SK-N-SH (cell line): Measurements from ENCODE around the gene U2SURP. TPM values are rescaled to one million over a fixed set of nuclear protein-coding genes. Genes with fewer than 3 reads are reported as not detected.

Source experiments
- CTCF ChIA-PET: fragments of 300-600, 350-600 bp; formaldehyde crosslinking; extraction: SDS; loops from one replicate; lab custom pipeline; 2021; lab: Yijun Ruan, JAX
- POLR2A ChIA-PET: fragments of 350-600 bp; sonication (Branson Sonifier 250); formaldehyde crosslinking; extraction: SDS; loops from one replicate; lab custom pipeline; 2020; ENCODE audit warnings: antibody characterized with exemption, inconsistent platforms; lab: Yijun Ruan, JAX
- DNase-seq: peaks from one replicate; pipeline ENCODE4 v3.0.0; 2012
- H2AFZ ChIP-seq: fragments of 200-600 bp; sonication (generic); 2 replicates; pipeline ENCODE4 v1.8.1; 2016; ENCODE audit warnings: antibody characterized with exemption, mild to moderate bottlenecking, low read depth
- H3F3A ChIP-seq: fragments of 200-600 bp; sonication (generic); replicated peaks from 2 replicates; pipeline ENCODE3; 2016; ENCODE audit warnings: antibody characterized with exemption, mild to moderate bottlenecking; ENCODE audit not compliant: insufficient read depth
- H3K27ac ChIP-seq, 2 experiments: fragments of 200-500 bp in 1 of 2; fragments of 200-600 bp in 1 of 2; sonication (Bioruptor generic) in 1 of 2; sonication (generic), shearing (Covaris generic) in 1 of 2; 2 replicates each; pipeline versions ENCODE4 v1.5.1 to v1.6.1; 2014 to 2016; ENCODE audit warnings: low read depth in 2 of 2, inconsistent platforms in 1 of 2, low read length in 1 of 2, mild to moderate bottlenecking in 1 of 2, mixed read lengths in 1 of 2
- H3K27me3 ChIP-seq: fragments of 200-600 bp; sonication (generic), shearing (Covaris generic); 2 replicates; pipeline ENCODE4 v1.6.1; 2016; ENCODE audit warnings: mixed run types; ENCODE audit not compliant: insufficient read depth
- H3K36me3 ChIP-seq, 2 experiments: fragments of 200-500 bp in 1 of 2; fragments of 200-600 bp in 1 of 2; sonication (Bioruptor generic) in 1 of 2; sonication (generic) in 1 of 2; replicated peaks in 1 of 2; 2 replicates each; pipeline versions ENCODE3 to v1.5.1; 2014 to 2016; ENCODE audit warnings: low read length in 1 of 2, mild to moderate bottlenecking in 1 of 2; ENCODE audit not compliant: insufficient read depth in 2 of 2, control insufficient read depth in 1 of 2
- H3K4me1 ChIP-seq, 2 experiments: fragments of 200-500 bp in 1 of 2; fragments of 200-600 bp in 1 of 2; sonication (Bioruptor generic) in 1 of 2; sonication (generic), shearing (Covaris generic) in 1 of 2; 2 replicates each; pipeline versions ENCODE4 v1.5.1 to v1.6.1; 2014 to 2016; ENCODE audit warnings: low read depth in 1 of 2, low read length in 1 of 2, mixed run types in 1 of 2; ENCODE audit not compliant: insufficient read depth in 2 of 2, control insufficient read depth in 1 of 2
- H3K4me2 ChIP-seq: fragments of 200-600 bp; sonication (generic), shearing (Covaris generic); 2 replicates; pipeline ENCODE4 v1.6.1; 2017; ENCODE audit warnings: mixed run types
- H3K4me3 ChIP-seq, 2 experiments: fragments of 200-500 bp in 1 of 2; fragments of 200-600 bp in 1 of 2; sonication (Bioruptor generic) in 1 of 2; sonication (generic), shearing (Covaris generic) in 1 of 2; 2 replicates each; pipeline versions ENCODE4 v1.5.1 to v1.8.1; 2014 to 2016; ENCODE audit warnings: low read depth in 2 of 2, inconsistent platforms in 1 of 2, low read length in 1 of 2, mild to moderate bottlenecking in 1 of 2, mixed read lengths in 1 of 2, moderate library complexity in 1 of 2
- H3K79me2 ChIP-seq: fragments of 200-600 bp; sonication (generic); 2 replicates; pipeline ENCODE4 v1.8.1; 2017; ENCODE audit warnings: mild to moderate bottlenecking; ENCODE audit not compliant: insufficient read depth
- H3K9ac ChIP-seq: fragments of 200-600 bp; sonication (generic); 2 replicates; pipeline ENCODE4 v1.6.1; 2017; ENCODE audit warnings: mixed run types
- H3K9me2 ChIP-seq: fragments of 200-600 bp; sonication (generic); 2 replicates; pipeline ENCODE4 v1.6.1; 2017; ENCODE audit warnings: mixed run types
- H3K9me3 ChIP-seq: fragments of 200-600 bp; sonication (generic); 2 replicates; pipeline ENCODE4 v1.6.1; 2017; ENCODE audit warnings: mixed run types, mild to moderate bottlenecking, moderate library complexity
- H4K20me1 ChIP-seq: fragments of 200-600 bp; sonication (generic); 2 replicates; pipeline ENCODE4 v1.6.1; 2017; ENCODE audit warnings: mild to moderate bottlenecking, mixed run types; ENCODE audit not compliant: insufficient read depth
- CTCF ChIP-seq: fragments of 200-600 bp; sonication (generic); IDR thresholded peaks from 2 replicates; pipeline ENCODE4 v1.6.1; 2017; ENCODE audit warnings: antibody characterized with exemption, mild to moderate bottlenecking, moderate library complexity
- ELF1 ChIP-seq: IDR thresholded peaks from 2 replicates; pipeline ENCODE4 v1.4.0; 2012
- FOSL2 ChIP-seq: IDR thresholded peaks from 2 replicates; pipeline ENCODE4 v1.4.0; 2012; ENCODE audit warnings: low read depth, mild to moderate bottlenecking, moderate library complexity, borderline replicate concordance
- FOXJ3 ChIP-seq: sonication (generic); formaldehyde crosslinking; IDR thresholded peaks from 2 replicates; pipeline ENCODE4 v1.5.1; 2020; ENCODE audit warnings: mild to moderate bottlenecking, missing genetic modification reagents
- GATA2 ChIP-seq: sonication (generic); formaldehyde crosslinking; IDR thresholded peaks from 2 replicates; pipeline ENCODE4 v1.5.0; 2020; ENCODE audit warnings: mild to moderate bottlenecking, missing genetic modification reagents
- IRF3 ChIP-seq: fragments of 150-350 bp; IDR thresholded peaks from 2 replicates; pipeline ENCODE4 v1.6.1; 2016; ENCODE audit warnings: mild to moderate bottlenecking, low read depth, low read length
- MEF2A ChIP-seq: IDR thresholded peaks from 2 replicates; pipeline ENCODE4 v1.4.0; 2012; ENCODE audit warnings: low read depth, borderline replicate concordance
- NFIC ChIP-seq: IDR thresholded peaks from 2 replicates; pipeline ENCODE4 v1.4.0; 2012; ENCODE audit warnings: borderline replicate concordance
- NRF1 ChIP-seq: IDR thresholded peaks from 2 replicates; pipeline ENCODE4 v1.6.1; 2012; ENCODE audit warnings: low read depth, mild to moderate bottlenecking, low read length
- RCOR1 ChIP-seq: fragments of 150-350 bp; IDR thresholded peaks from 2 replicates; pipeline ENCODE4 v1.6.1; 2017; ENCODE audit warnings: antibody characterized with exemption, low read length
- SMC3 ChIP-seq: IDR thresholded peaks from 2 replicates; pipeline ENCODE4 v1.6.1; 2012; ENCODE audit warnings: low read depth, low read length, improper control_type of control experiment
- TAF1 ChIP-seq: IDR thresholded peaks from 2 replicates; pipeline ENCODE4 v1.6.1; 2012; ENCODE audit warnings: low read depth, mild to moderate bottlenecking, low read length, moderate library complexity, borderline replicate concordance
- TCF12 ChIP-seq: IDR thresholded peaks from 2 replicates; pipeline ENCODE4 v1.4.0; 2012
- TEAD4 ChIP-seq: IDR thresholded peaks from 2 replicates; pipeline ENCODE4 v1.4.0; 2012; ENCODE audit warnings: mild to moderate bottlenecking, borderline replicate concordance; ENCODE audit not compliant: insufficient read depth
- USF1 ChIP-seq: IDR thresholded peaks from 2 replicates; pipeline ENCODE4 v1.4.0; 2012; ENCODE audit warnings: low read depth, borderline replicate concordance
- USF2 ChIP-seq: fragments of 150-350 bp; IDR thresholded peaks from 2 replicates; pipeline ENCODE4 v1.6.1; 2017; ENCODE audit warnings: antibody characterized with exemption, low read length, low read depth, borderline replicate concordance
- YY1 ChIP-seq: IDR thresholded peaks from 2 replicates; pipeline ENCODE4 v1.4.0; 2012; ENCODE audit warnings: low read depth, mild to moderate bottlenecking
- ZBTB33 ChIP-seq: IDR thresholded peaks from 2 replicates; pipeline ENCODE4 v1.4.0; 2012; ENCODE audit warnings: low read depth, borderline replicate concordance
- WGBS: methylation state at CpG from one replicate; pipeline ENCODE4 v1.1.6; 2017; ENCODE audit warnings: low lambda C conversion rate; 5-methylcytosine and 5-hydroxymethylcytosine counted together
- polyA plus RNA-seq, 3 experiments: library from polyadenylated mRNA; depleted of rRNA; stranded (reverse); fragments of >200 nt; gene quantifications; 2 replicates each; pipeline ENCODE4 v1.2.3, GENCODE V29; 2012

U2SURP gene
- polyA plus RNA-seq, 1 of the 3 experiments (the other 2 are of a cell fraction): 10.9 TPM

- Histone ChIP-seq H3K4me1 (no peaks in the 10 kb centered on the region), H3K27ac (no peak overlapping the region), H3K27me3 (peaks cover 6% of the 10 kb centered on the region; the same call in 1 of the 2 replicates), H3K9ac (no peak overlapping the region), H3K9me3 (no peaks in the 10 kb centered on the region), H3K4me3 (no peak overlapping the region), H3K9me2 (no peaks in the 10 kb centered on the region), H3K79me2 (no peaks in the 10 kb centered on the region), H4K20me1 (no peaks in the 10 kb centered on the region), H3K4me2 (no peak overlapping the region), H2AFZ (no peak overlapping the region), H3K36me3 (no peaks in the 10 kb centered on the region), H3F3A (no peaks in the 10 kb centered on the region)
- DNase-seq: no peak
- 45% methylated on average over 2 of the region's 2 CpGs for WGBS
- TF ChIP-seq GATA2 (CRISPR knock-in tag) (no peak), TAF1 (no peak), YY1 (no peak), TEAD4 (no peak), FOSL2 (no peak), FOXJ3 (CRISPR knock-in tag) (no peak), ZBTB33 (no peak), CTCF (no peak), SMC3 (no peak), NFIC (no peak)
- CTCF ChIA-PET: no interaction called here
- POLR2A ChIA-PET: no interaction called here
Observed at GRCh38 chr3:143099690-143100089, 98.3 kb downstream of the U2SURP start.

- H3F3A ChIP-seq: no peaks in the 10 kb centered on the region
- H3K27me3 ChIP-seq: peaks cover 6% of the 10 kb centered on the region; the same call in 1 of the 2 replicates
- H3K36me3 ChIP-seq: no peaks in the 10 kb centered on the region
- no peaks in the 10 kb centered on the region for H3K9me3 ChIP-seq
- no peak overlapping the region for H3K4me3 ChIP-seq
- H3K4me1 ChIP-seq: no peaks in the 10 kb centered on the region
- no peak overlapping the region for H3K4me2 ChIP-seq
- CTCF ChIA-PET: no interaction called here
- no peaks in the 10 kb centered on the region for H3K79me2 ChIP-seq
- H3K9me2 ChIP-seq: no peaks in the 10 kb centered on the region
- TF ChIP-seq TCF12: no peak
- no peak for TF ChIP-seq USF2
- no peak for TF ChIP-seq FOXJ3 (CRISPR knock-in tag)
- TF ChIP-seq NRF1: no peak
- TF ChIP-seq USF1: no peak
- TF ChIP-seq ELF1: no peak
- TF ChIP-seq YY1: no peak
- no peak for TF ChIP-seq IRF3
- TF ChIP-seq RCOR1: no peak
- no peak for TF ChIP-seq MEF2A
- no peak for TF ChIP-seq CTCF
- 12% methylated on average over 4 of the region's 6 CpGs for WGBS
- DNase-seq: no peak
- H4K20me1 ChIP-seq: no peaks in the 10 kb centered on the region
- H2AFZ ChIP-seq: no peak overlapping the region
- no peak overlapping the region for H3K27ac ChIP-seq
- H3K9ac ChIP-seq: no peak overlapping the region
- POLR2A ChIA-PET: no interaction called here
Observed at GRCh38 chr3:143100451-143100850, 99.1 kb downstream of the U2SURP start.
